Astrocyte of the cerebellum (primary cell): ENCODE measurements around the gene CBX8.

Source experiments
- DNase-seq: peaks from one replicate; pipeline ENCODE4 v3.0.0-alpha.2; 2011; ENCODE audit warnings: low read depth
- H3K4me3 ChIP-seq: 2 replicates; pipeline ENCODE4 v1.5.1; 2011; ENCODE audit warnings: mild to moderate bottlenecking, low read depth, low read length, moderate library complexity
- CTCF ChIP-seq: IDR thresholded peaks from 2 replicates; pipeline ENCODE4 v1.5.1; 2012; ENCODE audit warnings: low read length, low read depth, moderate library complexity, mild to moderate bottlenecking; ENCODE audit errors: missing control alignments
- in situ Hi-C: cut with HindIII; loops from 2 replicates; pipeline ENCODE4 v1.10.0; 2017; ENCODE audit warnings: low sequenced_read_pairs

Gene CBX8

DNA sequence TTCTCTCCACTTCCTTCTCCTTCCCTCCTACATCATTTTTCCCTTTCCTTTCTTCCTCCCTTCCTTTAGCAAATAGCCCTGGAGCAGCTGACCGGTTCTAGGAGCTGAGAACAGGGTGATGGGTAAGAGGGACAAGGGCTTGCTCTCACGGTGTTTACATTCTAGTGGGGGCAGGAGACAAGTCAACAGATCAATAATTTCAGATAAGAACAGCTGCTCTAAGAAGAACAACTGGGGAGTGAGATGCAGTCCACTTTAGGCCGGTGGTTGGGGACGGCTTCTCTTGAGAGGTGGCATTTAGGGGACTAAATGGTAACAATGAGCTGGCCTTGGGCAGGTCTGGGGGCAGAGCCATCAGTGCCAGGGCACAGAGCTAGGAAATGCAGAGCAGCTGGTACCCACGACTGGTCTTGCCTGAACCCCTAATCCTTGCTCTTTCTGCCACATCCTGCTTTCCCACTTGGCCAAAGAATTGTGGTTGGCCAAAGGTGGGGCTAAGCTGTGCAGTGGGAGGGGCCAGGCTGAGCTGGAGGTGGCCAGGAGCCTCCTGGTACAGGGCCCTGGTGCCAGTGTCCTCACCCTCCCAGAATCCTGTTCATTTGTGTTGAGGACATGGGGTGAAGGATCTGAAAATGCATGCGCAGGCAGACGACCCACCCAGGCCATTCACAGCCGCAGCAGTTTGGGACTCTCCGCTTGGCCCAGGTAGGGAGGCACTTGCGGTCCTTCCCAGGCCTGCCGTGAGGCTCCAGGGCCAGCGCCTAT, 24.6 kb upstream of the CBX8 start:
- no peak for TF ChIP-seq CTCF
- DNase-seq = no peak
- in situ Hi-C loops = no loop called here

GRCh38 chr17:79820959-79821330, 24.1 kb upstream of the CBX8 start:
- no peak overlapping the region for H3K4me3 ChIP-seq
- DNase-seq = no peak
- in situ Hi-C loops = no loop called here
- no peak for TF ChIP-seq CTCF

More for the DNA sequence above, 24.6 kb upstream of the CBX8 start:
- H3K4me3 ChIP-seq = no peak overlapping the region

DNA sequence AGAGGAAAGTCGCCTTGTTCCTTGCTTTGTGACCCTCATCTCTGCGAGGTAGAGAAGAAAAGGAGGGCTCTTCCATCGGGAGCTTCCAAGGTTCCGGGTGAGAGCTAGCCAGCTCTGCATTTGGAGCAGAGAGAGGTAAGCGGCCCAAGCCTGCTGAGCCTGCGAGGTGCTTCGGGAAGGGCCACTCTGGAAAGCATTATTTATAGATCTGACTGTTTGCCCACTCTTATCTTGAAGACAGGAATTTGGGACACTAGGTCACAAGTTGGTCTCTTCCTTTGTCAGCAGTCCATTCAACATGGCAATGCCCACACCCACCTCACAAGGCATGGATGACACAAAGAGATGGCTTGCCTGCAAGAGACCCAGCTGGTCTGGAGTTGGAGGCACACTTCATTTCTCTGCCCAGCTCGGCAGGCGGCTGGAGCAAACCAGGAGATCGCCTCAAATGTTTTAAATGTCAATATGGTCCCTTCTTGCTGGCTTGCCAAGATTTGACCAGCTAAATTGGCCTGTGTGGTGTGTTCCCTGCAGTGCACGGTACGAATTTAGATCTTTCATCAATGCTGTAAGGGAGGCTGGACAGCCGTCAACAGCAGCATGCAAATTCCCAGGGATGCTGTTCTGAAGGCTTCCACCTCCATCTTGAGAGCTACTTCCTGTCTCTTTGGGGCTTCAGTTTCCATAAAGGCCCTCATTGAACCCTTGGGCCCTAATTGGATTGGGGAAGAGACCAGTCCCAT, 22.8 kb upstream of the CBX8 start:
- no peak for DNase-seq
- H3K4me3 ChIP-seq = no peak overlapping the region
- in situ Hi-C loops = no loop called here
- TF ChIP-seq CTCF = no peak

DNA sequence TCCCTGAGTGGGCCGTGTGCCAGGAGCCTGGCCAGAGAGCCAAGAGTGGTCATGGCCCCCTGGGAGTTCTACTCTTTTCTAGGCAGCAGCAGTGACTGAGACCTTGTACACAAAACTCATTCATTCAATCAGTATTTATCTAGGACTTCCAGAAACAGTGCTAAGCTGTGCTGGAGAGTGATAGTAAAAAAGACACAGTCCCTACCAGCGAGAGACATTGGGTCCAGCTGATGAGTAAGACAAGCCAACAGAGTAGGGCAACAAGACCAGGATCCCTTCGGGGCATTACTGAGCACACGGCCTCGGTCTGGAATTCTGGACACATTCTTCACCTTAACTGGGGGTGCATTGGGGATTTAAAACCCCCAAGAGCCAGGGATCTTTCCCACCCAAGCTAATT, 22.2 kb upstream of the CBX8 start:
- no peak for DNase-seq
- in situ Hi-C loops = no loop called here
- H3K4me3 ChIP-seq = no peak overlapping the region
- TF ChIP-seq CTCF = no peak

GRCh38 chr17:79818026-79818758, 21.3 kb upstream of the CBX8 start:
- DNase-seq = no peak
- H3K4me3 ChIP-seq = no peak overlapping the region
- TF ChIP-seq CTCF = no peak
- in situ Hi-C loops = no loop called here

- H3K4me3 ChIP-seq = no peak overlapping the region
- in situ Hi-C loops = no loop called here
- no peak for TF ChIP-seq CTCF
- no peak for DNase-seq
These were observed 19.1 kb upstream of the CBX8 start for GRCh38 chr17:79815836-79816461.
